ENCODE measurements around the gene PHLDA2.

GRCh38 chr11:2926611-2927051 lies 2.6 kb downstream of the PHLDA2 start:
- TF ChIP-seq, protein P1, sequence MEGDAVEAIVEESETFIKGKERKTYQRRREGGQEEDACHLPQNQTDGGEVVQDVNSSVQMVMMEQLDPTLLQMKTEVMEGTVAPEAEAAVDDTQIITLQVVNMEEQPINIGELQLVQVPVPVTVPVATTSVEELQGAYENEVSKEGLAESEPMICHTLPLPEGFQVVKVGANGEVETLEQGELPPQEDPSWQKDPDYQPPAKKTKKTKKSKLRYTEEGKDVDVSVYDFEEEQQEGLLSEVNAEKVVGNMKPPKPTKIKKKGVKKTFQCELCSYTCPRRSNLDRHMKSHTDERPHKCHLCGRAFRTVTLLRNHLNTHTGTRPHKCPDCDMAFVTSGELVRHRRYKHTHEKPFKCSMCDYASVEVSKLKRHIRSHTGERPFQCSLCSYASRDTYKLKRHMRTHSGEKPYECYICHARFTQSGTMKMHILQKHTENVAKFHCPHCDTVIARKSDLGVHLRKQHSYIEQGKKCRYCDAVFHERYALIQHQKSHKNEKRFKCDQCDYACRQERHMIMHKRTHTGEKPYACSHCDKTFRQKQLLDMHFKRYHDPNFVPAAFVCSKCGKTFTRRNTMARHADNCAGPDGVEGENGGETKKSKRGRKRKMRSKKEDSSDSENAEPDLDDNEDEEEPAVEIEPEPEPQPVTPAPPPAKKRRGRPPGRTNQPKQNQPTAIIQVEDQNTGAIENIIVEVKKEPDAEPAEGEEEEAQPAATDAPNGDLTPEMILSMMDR (IDR thresholded peaks at IDR 0.05) = no peak
- TF ChIP-seq SIN3A (IDR thresholded peaks at IDR 0.05; ENCODE audit: borderline replicate concordance, insufficient read depth, low read depth, low read length) = no peak

All from Panc1 (cell line).